Measurements from ENCODE around the gene MCMBP.

MCMBP gene

DNA sequence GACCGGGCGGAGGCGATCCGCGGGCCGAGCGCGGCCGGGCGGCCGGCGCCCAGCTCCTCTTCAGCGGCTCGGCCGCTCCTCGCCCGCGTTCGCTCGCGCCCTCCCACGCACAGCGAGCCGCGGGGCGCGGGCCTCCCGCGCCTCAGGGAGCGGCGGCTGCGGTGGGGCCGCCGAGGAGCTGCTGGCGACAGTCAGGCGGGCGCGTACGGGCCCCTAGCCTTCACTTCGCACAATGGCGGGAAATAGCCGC, at the start of gene MCMBP:
Gene MCMBP (minus strand): TSS at position 234 of the 250 bp plus-strand sequence. CDS start 259 bp downstream, outside the sequence.
- Histone ChIP-seq H3K27me3 (ENCODE audit: insufficient read depth, low read depth) (no peaks in the 10 kb centered on the region), H3K4me2 (peak within 1 kb of the TSS; percentile 98), H3K9ac (peak within 1 kb of the TSS; percentile 82), H3K79me2 (ENCODE audit: insufficient read depth, low read depth) (peaks cover 47% of the 10 kb centered on the region), H3K4me1 (ENCODE audit: low read depth, poor library complexity, severe bottlenecking) (peaks cover 38% of the 10 kb centered on the region), H2AFZ (ENCODE audit: low read depth) (peak within 1 kb of the TSS; percentile 89), H3K36me3 (ENCODE audit: insufficient read depth) (no peaks in the 10 kb centered on the region), H4K20me1 (ENCODE audit: insufficient read depth) (peaks cover 39% of the 10 kb centered on the region), H3K27ac (peak within 1 kb of the TSS; percentile 89), H3K4me3 (IDR thresholded peaks at IDR 0.05; ENCODE audit: insufficient read depth, low read depth, low read length) (no peak within 1 kb of the TSS)
- no peak for TF ChIP-seq CTCF (conservative IDR thresholded peaks at IDR 0.05; ENCODE audit: low read depth, low read length)

- no peak for TF ChIP-seq CTCF (conservative IDR thresholded peaks at IDR 0.05; ENCODE audit: low read depth, low read length)
- Histone ChIP-seq H3K4me2 (no peak overlapping the region), H2AFZ (ENCODE audit: low read depth) (no peak overlapping the region), H3K9ac (no peak overlapping the region), H3K36me3 (ENCODE audit: insufficient read depth) (peaks cover 3% of the 10 kb centered on the region; the same call in 1 of the 2 replicates), H3K79me2 (ENCODE audit: insufficient read depth, low read depth) (no peaks in the 10 kb centered on the region), H3K27ac (no peak overlapping the region), H3K4me3 (IDR thresholded peaks at IDR 0.05; ENCODE audit: insufficient read depth, low read depth, low read length) (no peak overlapping the region), H3K4me1 (ENCODE audit: low read depth, poor library complexity, severe bottlenecking) (peaks cover 6% of the 10 kb centered on the region), H3K27me3 (ENCODE audit: insufficient read depth, low read depth) (no peaks in the 10 kb centered on the region), H4K20me1 (ENCODE audit: insufficient read depth) (no peaks in the 10 kb centered on the region)
Observed at GRCh38 chr10:119919826-119920225, 47.2 kb upstream of the MCMBP start.

GRCh38 chr10:119919271-119919670, 46.6 kb upstream of the MCMBP start:
- no peaks in the 10 kb centered on the region for H3K27me3 ChIP-seq (ENCODE audit: insufficient read depth, low read depth)
- H4K20me1 ChIP-seq (ENCODE audit: insufficient read depth) = no peaks in the 10 kb centered on the region
- TF ChIP-seq CTCF (conservative IDR thresholded peaks at IDR 0.05; ENCODE audit: low read depth, low read length) = no peak
- no peak overlapping the region for H2AFZ ChIP-seq (ENCODE audit: low read depth)
- H3K79me2 ChIP-seq (ENCODE audit: insufficient read depth, low read depth) = no peaks in the 10 kb centered on the region
- H3K36me3 ChIP-seq (ENCODE audit: insufficient read depth) = peaks cover 3% of the 10 kb centered on the region; the same call in 1 of the 2 replicates
- H3K27ac ChIP-seq = no peak overlapping the region
- no peak overlapping the region for H3K4me3 ChIP-seq (IDR thresholded peaks at IDR 0.05; ENCODE audit: insufficient read depth, low read depth, low read length)
- peaks cover 6% of the 10 kb centered on the region for H3K4me1 ChIP-seq (ENCODE audit: low read depth, poor library complexity, severe bottlenecking)
- no peak overlapping the region for H3K4me2 ChIP-seq
- no peak overlapping the region for H3K9ac ChIP-seq

DNA sequence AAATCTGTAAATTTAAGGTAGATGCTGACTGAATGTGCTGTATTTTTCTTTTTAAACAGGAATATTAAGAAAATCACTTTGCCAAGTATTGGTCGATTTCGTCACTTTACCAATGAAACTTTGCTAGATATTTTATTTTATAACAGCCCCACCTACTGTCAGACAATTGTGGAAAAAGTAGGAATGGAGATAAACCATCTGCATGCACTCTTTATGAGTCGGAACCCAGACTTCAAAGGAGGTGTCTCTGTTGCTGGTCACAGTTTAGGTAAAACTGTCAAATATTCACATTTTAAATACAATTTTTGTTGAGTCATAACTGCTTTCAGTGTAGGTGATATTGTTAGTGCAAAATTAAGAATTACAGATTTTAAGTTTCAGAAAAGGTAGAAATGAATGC, 45.1 kb upstream of the MCMBP start:
- Histone ChIP-seq H3K4me1 (ENCODE audit: low read depth, poor library complexity, severe bottlenecking) (peaks cover 6% of the 10 kb centered on the region), H2AFZ (ENCODE audit: low read depth) (no peak overlapping the region), H3K9ac (no peak overlapping the region), H3K4me2 (no peak overlapping the region), H4K20me1 (ENCODE audit: insufficient read depth) (no peaks in the 10 kb centered on the region), H3K79me2 (ENCODE audit: insufficient read depth, low read depth) (no peaks in the 10 kb centered on the region), H3K36me3 (ENCODE audit: insufficient read depth) (peaks cover 3% of the 10 kb centered on the region; the same call in 1 of the 2 replicates), H3K4me3 (IDR thresholded peaks at IDR 0.05; ENCODE audit: insufficient read depth, low read depth, low read length) (no peak overlapping the region), H3K27me3 (ENCODE audit: insufficient read depth, low read depth) (no peaks in the 10 kb centered on the region), H3K27ac (no peak overlapping the region)
- no peak for TF ChIP-seq CTCF (conservative IDR thresholded peaks at IDR 0.05; ENCODE audit: low read depth, low read length)

Data from KMS-11 (cell line).